CD4-positive, alpha-beta T cell treated with Interleukin-10 for 1 hour (primary cell): ENCODE results near the gene TMEM185A.
A peak's percentile ranks its signal among the peaks of the same experiment; 100 is the strongest.
"Not testable (repeated sequence)": the region's sequence is repeated elsewhere in the genome, so short reads cannot be mapped to it uniquely, and the experiment has no call there.

ENCODE experiments used
- DNase-seq: peaks from one replicate; pipeline ENCODE4 v3.0.0-alpha.2; 2020

The TMEM185A gene

GRCh38 chrX:149631234-149632165 lies at the start of gene TMEM185A:
Gene TMEM185A, minus strand, starts transcription at chrX:149631792. Its CDS starts 212 bp downstream, at chrX:149631580.
- peak; percentile 79 for DNase-seq

- no peak for DNase-seq
Measured at GRCh38 chrX:149681182-149681581, 49.6 kb upstream of the TMEM185A start.

- DNase-seq = not testable (repeated sequence)
Measured at GRCh38 chrX:149679164-149679678, 47.6 kb upstream of the TMEM185A start.

GRCh38 chrX:149675554-149675953 lies 44.0 kb upstream of the TMEM185A start:
- not testable (repeated sequence) for DNase-seq

GRCh38 chrX:149675088-149675487 lies 43.5 kb upstream of the TMEM185A start:
- DNase-seq = not testable (repeated sequence)

GRCh38 chrX:149660613-149661012 lies 29.0 kb upstream of the TMEM185A start:
- DNase-seq = not testable (repeated sequence)

- DNase-seq = not testable (repeated sequence)
Measured at GRCh38 chrX:149656260-149656884, 24.8 kb upstream of the TMEM185A start.

GRCh38 chrX:149652232-149652981 lies 20.8 kb upstream of the TMEM185A start:
- no peak for DNase-seq

- no peak for DNase-seq
Measured at GRCh38 chrX:149650162-149650561, 18.6 kb upstream of the TMEM185A start.

GRCh38 chrX:149648932-149649331 lies 17.3 kb upstream of the TMEM185A start:
- no peak for DNase-seq

GRCh38 chrX:149647505-149647904 lies 15.9 kb upstream of the TMEM185A start:
- DNase-seq = no peak

GRCh38 chrX:149643496-149643895 lies 11.9 kb upstream of the TMEM185A start:
- no peak for DNase-seq

GRCh38 chrX:149641835-149642234 lies 10.2 kb upstream of the TMEM185A start:
- DNase-seq = no peak

- no peak for DNase-seq
Measured at GRCh38 chrX:149641432-149641831, 9.8 kb upstream of the TMEM185A start.

GRCh38 chrX:149639568-149639967 lies 8.0 kb upstream of the TMEM185A start:
- no peak for DNase-seq

- DNase-seq = no peak
Measured at GRCh38 chrX:149638860-149639259, 7.3 kb upstream of the TMEM185A start.

GRCh38 chrX:149633511-149633910 lies 1.9 kb upstream of the TMEM185A start:
- DNase-seq = no peak

- DNase-seq = no peak
Measured at GRCh38 chrX:149630681-149631233, 835 bp downstream of the TMEM185A start.

GRCh38 chrX:149629730-149630387 lies 1.7 kb downstream of the TMEM185A start:
- DNase-seq = no peak

GRCh38 chrX:149628768-149629167 lies 2.8 kb downstream of the TMEM185A start:
- no peak for DNase-seq

GRCh38 chrX:149628280-149628679 lies 3.3 kb downstream of the TMEM185A start:
- DNase-seq = no peak

- not testable (repeated sequence) for DNase-seq
Measured at GRCh38 chrX:149626829-149627228, 4.8 kb downstream of the TMEM185A start.
